Astrocyte (in vitro differentiated cells and primary cell): Measurements from ENCODE around the gene TICAM1. TPM values are rescaled to one million over a fixed set of nuclear protein-coding genes. Genes with fewer than 3 reads are reported as not detected.
"Not testable (repeated sequence)": the region's sequence is repeated elsewhere in the genome, so short reads cannot be mapped to it uniquely, and the experiment has no call there.

ENCODE experiments used
- DNase-seq: peaks from one replicate; pipeline ENCODE4 v3.0.0-alpha.2; 2010; ENCODE audit warnings: low read depth
- FAIRE-seq: peaks from 2 replicates; lab custom pipeline; 2011; peaks lifted over from hg19 to GRCh38; lab: Jason Lieb, UNC
- H2AFZ ChIP-seq: 2 replicates; pipeline ENCODE4 v1.6.0; 2012; ENCODE audit warnings: low read depth, low read length, inconsistent platforms
- H3K27ac ChIP-seq: 2 replicates; pipeline ENCODE4 v1.5.1; 2011; ENCODE audit warnings: low read depth, low read length, inconsistent platforms
- H3K27me3 ChIP-seq: 2 replicates; pipeline ENCODE4 v1.6.0; 2011; ENCODE audit warnings: low read length, inconsistent platforms; ENCODE audit not compliant: insufficient read depth
- H3K36me3 ChIP-seq: 2 replicates; pipeline ENCODE4 v1.5.1; 2011; ENCODE audit warnings: low read length, inconsistent platforms; ENCODE audit not compliant: insufficient read depth
- H3K4me1 ChIP-seq: 2 replicates; pipeline ENCODE4 v1.5.1; 2011; ENCODE audit warnings: low read length, inconsistent platforms; ENCODE audit not compliant: insufficient read depth
- H3K4me2 ChIP-seq: 2 replicates; pipeline ENCODE4 v1.6.0; 2012; ENCODE audit warnings: low read length, inconsistent platforms
- H3K4me3 ChIP-seq: 2 replicates; pipeline ENCODE4 v1.5.1; 2011; ENCODE audit warnings: low read depth, mild to moderate bottlenecking, low read length, inconsistent platforms; ENCODE audit not compliant: insufficient read depth
- H3K79me2 ChIP-seq: 2 replicates; pipeline ENCODE4 v1.6.0; 2012; ENCODE audit warnings: mild to moderate bottlenecking, low read length, inconsistent platforms; ENCODE audit not compliant: insufficient read depth
- H3K9ac ChIP-seq: 2 replicates; pipeline ENCODE4 v1.6.0; 2012; ENCODE audit warnings: mild to moderate bottlenecking, low read length, inconsistent platforms
- H3K9me3 ChIP-seq: 2 replicates; pipeline ENCODE4 v1.5.1; 2012; ENCODE audit warnings: low read depth, mild to moderate bottlenecking, low read length, inconsistent platforms; ENCODE audit not compliant: insufficient read depth
- H4K20me1 ChIP-seq: 2 replicates; pipeline ENCODE4 v1.6.0; 2012; ENCODE audit warnings: low read length, inconsistent platforms; ENCODE audit not compliant: insufficient read depth
- H3K27ac Mint-ChIP-seq: one replicate; pipeline ENCODE4 v1.8.0; 2021; ENCODE audit warnings: mild to moderate bottlenecking, mixed read lengths; ENCODE audit not compliant: unreplicated experiment
- H3K27me3 Mint-ChIP-seq: one replicate; pipeline ENCODE4 v1.8.0; 2021; ENCODE audit warnings: low read depth, mixed read lengths; ENCODE audit not compliant: unreplicated experiment
- H3K36me3 Mint-ChIP-seq: one replicate; pipeline ENCODE4 v1.8.0; 2021; ENCODE audit warnings: low read depth, mixed read lengths; ENCODE audit not compliant: unreplicated experiment
- H3K4me1 Mint-ChIP-seq: one replicate; pipeline ENCODE4 v1.8.0; 2021; ENCODE audit warnings: low read depth, mixed read lengths; ENCODE audit not compliant: unreplicated experiment
- H3K4me3 Mint-ChIP-seq: one replicate; pipeline ENCODE4 v1.8.0; 2021; ENCODE audit warnings: mild to moderate bottlenecking, moderate library complexity, mixed read lengths; ENCODE audit not compliant: unreplicated experiment
- H3K9me3 Mint-ChIP-seq: one replicate; pipeline ENCODE4 v1.8.0; 2021; ENCODE audit warnings: mild to moderate bottlenecking, mixed read lengths; ENCODE audit not compliant: unreplicated experiment
- CTCF ChIP-seq: IDR thresholded peaks from 2 replicates; pipeline ENCODE4 v1.5.1; 2011; ENCODE audit warnings: low read depth, mild to moderate bottlenecking, inconsistent platforms, low read length, moderate library complexity; ENCODE audit not compliant: insufficient read depth
- EZH2 ChIP-seq: IDR thresholded peaks from 2 replicates; pipeline ENCODE4 v1.6.1; 2012; ENCODE audit warnings: mild to moderate bottlenecking, low read length, inconsistent platforms; ENCODE audit not compliant: insufficient read depth
- total RNA-seq: library from RNA; stranded (reverse); gene quantifications from 2 replicates; pipeline ENCODE4 v1.2.1, GENCODE V29; 2021

Gene TICAM1
- total RNA-seq, 1 donor from 2014 or later: 10.0 TPM

- Mint-ChIP-seq H3K36me3 (peaks cover 3% of the 10 kb centered on the region), H3K4me3 (no peak overlapping the region), H3K27ac (no peak overlapping the region), H3K27me3 (no peaks in the 10 kb centered on the region), H3K9me3 (no peaks in the 10 kb centered on the region), H3K4me1 (no peaks in the 10 kb centered on the region)
- Histone ChIP-seq H3K36me3 (peaks cover 3% of the 10 kb centered on the region), H2AFZ (no peak overlapping the region), H3K4me3 (no peak overlapping the region), H3K4me2 (no peak overlapping the region), H3K27ac (no peak overlapping the region), H3K9ac (no peak overlapping the region), H4K20me1 (peaks cover 26% of the 10 kb centered on the region), H3K4me1 (no peaks in the 10 kb centered on the region), H3K27me3 (no peaks in the 10 kb centered on the region), H3K79me2 (peaks cover 35% of the 10 kb centered on the region), H3K9me3 (no peaks in the 10 kb centered on the region)
- DNase-seq (no peak), FAIRE-seq (no peak)
- no peak for TF ChIP-seq EZH2
- no peak for TF ChIP-seq CTCF
Observed at GRCh38 chr19:4823577-4823976, 7.9 kb downstream of the TICAM1 start.

GRCh38 chr19:4822354-4822753, 9.2 kb downstream of the TICAM1 start:
- not testable (repeated sequence) for H3K9ac ChIP-seq, H3K36me3 Mint-ChIP-seq, H2AFZ ChIP-seq, H3K4me2 ChIP-seq, H3K4me3 Mint-ChIP-seq, H3K4me3 ChIP-seq, H3K9me3 Mint-ChIP-seq, H3K27me3 Mint-ChIP-seq, H3K27me3 ChIP-seq, DNase-seq, FAIRE-seq, H3K9me3 ChIP-seq, H3K27ac Mint-ChIP-seq, H3K4me1 Mint-ChIP-seq, H3K36me3 ChIP-seq, H3K4me1 ChIP-seq, H3K27ac ChIP-seq
- peaks cover 20% of the 10 kb centered on the region for H4K20me1 ChIP-seq
- H3K79me2 ChIP-seq: peaks cover 27% of the 10 kb centered on the region

GRCh38 chr19:4821265-4821664, 10.2 kb downstream of the TICAM1 start:
- Histone ChIP-seq H3K36me3 (peaks cover 5% of the 10 kb centered on the region), H3K27me3 (no peaks in the 10 kb centered on the region), H3K9ac (no peak overlapping the region), H3K27ac (no peak overlapping the region), H3K4me2 (no peak overlapping the region), H3K4me3 (no peak overlapping the region), H2AFZ (no peak overlapping the region), H3K9me3 (no peaks in the 10 kb centered on the region), H4K20me1 (peaks cover 16% of the 10 kb centered on the region), H3K4me1 (no peaks in the 10 kb centered on the region), H3K79me2 (peaks cover 22% of the 10 kb centered on the region)
- Mint-ChIP-seq H3K27me3 (no peaks in the 10 kb centered on the region), H3K27ac (no peak overlapping the region), H3K4me3 (no peak overlapping the region), H3K9me3 (no peaks in the 10 kb centered on the region), H3K4me1 (no peaks in the 10 kb centered on the region), H3K36me3 (peaks cover 11% of the 10 kb centered on the region)
- no peak for FAIRE-seq
- DNase-seq: no peak
- no peak for TF ChIP-seq CTCF
- no peak for TF ChIP-seq EZH2
